Peyer's patch (tissue), 4 donors: ENCODE data around the gene HADH.

ENCODE experiments used
- POLR2A ChIP-seq, 2 donors: fragments of 450-650 bp; IDR thresholded peaks; one replicate each; pipeline ENCODE4 v1.5.1; 2017; ENCODE audit warnings: antibody characterized with exemption in 2 of 2, mild to moderate bottlenecking in 2 of 2, moderate library complexity in 2 of 2
- TF ChIP-seq, protein P1 (sequence below), 6 experiments: fragments of 450-650 bp in 4 of 6; fragments of 200-600 bp in 2 of 6; sonication (generic) in 1 of 6; IDR thresholded peaks; one replicate each; pipeline ENCODE4 v1.5.1; 2017 to 2019; ENCODE audit warnings: antibody characterized with exemption in 6 of 6, mild to moderate bottlenecking in 3 of 6, moderate library complexity in 1 of 6

DNA sequence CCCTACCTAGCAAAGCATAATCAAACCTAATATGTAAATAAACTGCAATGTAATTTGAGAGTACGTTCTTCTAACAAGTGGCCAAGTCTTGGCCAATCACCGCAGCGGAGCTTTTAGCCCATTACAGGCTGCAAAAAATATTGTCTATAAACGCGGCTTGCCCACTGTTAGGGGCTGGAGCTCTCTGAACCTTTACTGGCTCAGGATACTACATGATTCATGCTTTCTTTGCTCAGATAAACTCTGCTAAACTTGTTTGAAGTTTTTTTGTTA lies 990 bp upstream of the HADH start:
- TF ChIP-seq, protein P1, sequence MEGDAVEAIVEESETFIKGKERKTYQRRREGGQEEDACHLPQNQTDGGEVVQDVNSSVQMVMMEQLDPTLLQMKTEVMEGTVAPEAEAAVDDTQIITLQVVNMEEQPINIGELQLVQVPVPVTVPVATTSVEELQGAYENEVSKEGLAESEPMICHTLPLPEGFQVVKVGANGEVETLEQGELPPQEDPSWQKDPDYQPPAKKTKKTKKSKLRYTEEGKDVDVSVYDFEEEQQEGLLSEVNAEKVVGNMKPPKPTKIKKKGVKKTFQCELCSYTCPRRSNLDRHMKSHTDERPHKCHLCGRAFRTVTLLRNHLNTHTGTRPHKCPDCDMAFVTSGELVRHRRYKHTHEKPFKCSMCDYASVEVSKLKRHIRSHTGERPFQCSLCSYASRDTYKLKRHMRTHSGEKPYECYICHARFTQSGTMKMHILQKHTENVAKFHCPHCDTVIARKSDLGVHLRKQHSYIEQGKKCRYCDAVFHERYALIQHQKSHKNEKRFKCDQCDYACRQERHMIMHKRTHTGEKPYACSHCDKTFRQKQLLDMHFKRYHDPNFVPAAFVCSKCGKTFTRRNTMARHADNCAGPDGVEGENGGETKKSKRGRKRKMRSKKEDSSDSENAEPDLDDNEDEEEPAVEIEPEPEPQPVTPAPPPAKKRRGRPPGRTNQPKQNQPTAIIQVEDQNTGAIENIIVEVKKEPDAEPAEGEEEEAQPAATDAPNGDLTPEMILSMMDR (IDR thresholded peaks at IDR 0.05): no peak
- TF ChIP-seq POLR2A (IDR thresholded peaks at IDR 0.05): no peak
